Glutamatergic neuron (in vitro differentiated cells): ENCODE results near the gene RBPMS2. TPM values are rescaled to one million over a fixed set of nuclear protein-coding genes. Genes with fewer than 3 reads are reported as not detected.

Experiments used
- DNase-seq: peaks from one replicate; pipeline ENCODE4 v3.0.0; 2022
- H3K27ac Mint-ChIP-seq: one replicate; pipeline ENCODE4 v1.8.0; 2020; ENCODE audit warnings: mild to moderate bottlenecking, mixed read lengths, inconsistent platforms; ENCODE audit not compliant: unreplicated experiment
- H3K27me3 Mint-ChIP-seq: one replicate; pipeline ENCODE4 v1.8.0; 2020; ENCODE audit warnings: mild to moderate bottlenecking, moderate library complexity, mixed read lengths, inconsistent platforms; ENCODE audit not compliant: unreplicated experiment
- H3K36me3 Mint-ChIP-seq: one replicate; pipeline ENCODE4 v1.8.0; 2020; ENCODE audit warnings: mild to moderate bottlenecking, mixed read lengths, inconsistent platforms; ENCODE audit not compliant: unreplicated experiment
- H3K4me1 Mint-ChIP-seq: one replicate; pipeline ENCODE4 v1.8.0; 2020; ENCODE audit warnings: mild to moderate bottlenecking, low read depth, mixed read lengths, inconsistent platforms; ENCODE audit not compliant: unreplicated experiment
- H3K4me3 Mint-ChIP-seq: one replicate; pipeline ENCODE4 v1.8.0; 2020; ENCODE audit warnings: mild to moderate bottlenecking, mixed read lengths, inconsistent platforms; ENCODE audit not compliant: unreplicated experiment
- H3K9me3 Mint-ChIP-seq: one replicate; pipeline ENCODE4 v1.8.0; 2020; ENCODE audit warnings: mild to moderate bottlenecking, moderate library complexity, mixed read lengths, inconsistent platforms; ENCODE audit not compliant: unreplicated experiment
- CTCF ChIP-seq: fragments of 200-600 bp; sonication (generic); IDR thresholded peaks from one replicate; pipeline ENCODE4 v1.5.0; 2021; ENCODE audit not compliant: partially characterized antibody, unreplicated experiment
- total RNA-seq: library from RNA; stranded (reverse); fragmentation: NEBNext Ultra II Directional; extraction: Animal tissue kit (Norgen Biotek cat#: 25700); gene quantifications from one replicate; pipeline ENCODE4 v1.2.1, GENCODE V29; 2021; ENCODE audit not compliant: unreplicated experiment

The RBPMS2 gene
- total RNA-seq, 1 donor from 2014 or later = 2.0 TPM

GRCh38 chr15:64767203-64767602 lies 8.2 kb downstream of the RBPMS2 start:
- no peaks in the 10 kb centered on the region for H3K36me3 Mint-ChIP-seq
- no peak overlapping the region for H3K4me3 Mint-ChIP-seq
- no peaks in the 10 kb centered on the region for H3K4me1 Mint-ChIP-seq
- H3K27me3 Mint-ChIP-seq = peaks cover 5% of the 10 kb centered on the region
- no peak overlapping the region for H3K27ac Mint-ChIP-seq
- no peak for TF ChIP-seq CTCF
- no peak for DNase-seq
- no peaks in the 10 kb centered on the region for H3K9me3 Mint-ChIP-seq

- no peak for DNase-seq
- Mint-ChIP-seq H3K36me3 (no peaks in the 10 kb centered on the region), H3K9me3 (no peaks in the 10 kb centered on the region), H3K4me1 (no peaks in the 10 kb centered on the region), H3K4me3 (no peak overlapping the region), H3K27me3 (peaks cover 6% of the 10 kb centered on the region), H3K27ac (no peak overlapping the region)
- no peak for TF ChIP-seq CTCF
Observed at GRCh38 chr15:64766058-64766457, 9.3 kb downstream of the RBPMS2 start.

GRCh38 chr15:64763874-64764273 lies 11.5 kb downstream of the RBPMS2 start:
- no peak overlapping the region for H3K27ac Mint-ChIP-seq
- H3K4me3 Mint-ChIP-seq = no peak overlapping the region
- no peaks in the 10 kb centered on the region for H3K36me3 Mint-ChIP-seq
- H3K9me3 Mint-ChIP-seq = no peaks in the 10 kb centered on the region
- no peak for DNase-seq
- peaks cover 6% of the 10 kb centered on the region for H3K27me3 Mint-ChIP-seq
- H3K4me1 Mint-ChIP-seq = no peaks in the 10 kb centered on the region
- TF ChIP-seq CTCF = no peak

- no peak overlapping the region for H3K4me3 Mint-ChIP-seq
- no peak for DNase-seq
- H3K27ac Mint-ChIP-seq = no peak overlapping the region
- TF ChIP-seq CTCF = no peak
- peaks cover 5% of the 10 kb centered on the region for H3K27me3 Mint-ChIP-seq
- no peaks in the 10 kb centered on the region for H3K36me3 Mint-ChIP-seq
- no peaks in the 10 kb centered on the region for H3K4me1 Mint-ChIP-seq
- H3K9me3 Mint-ChIP-seq = no peaks in the 10 kb centered on the region
Observed at GRCh38 chr15:64763462-64763861, 11.9 kb downstream of the RBPMS2 start.

- H3K9me3 Mint-ChIP-seq = peaks cover 2% of the 10 kb centered on the region
- H3K36me3 Mint-ChIP-seq = no peaks in the 10 kb centered on the region
- no peak overlapping the region for H3K4me3 Mint-ChIP-seq
- no peak for TF ChIP-seq CTCF
- H3K4me1 Mint-ChIP-seq = no peaks in the 10 kb centered on the region
- H3K27me3 Mint-ChIP-seq = peaks cover 5% of the 10 kb centered on the region
- no peak overlapping the region for H3K27ac Mint-ChIP-seq
- no peak for DNase-seq
Observed at GRCh38 chr15:64763021-64763420, 12.4 kb downstream of the RBPMS2 start.
